Measurements from ENCODE around the gene NCKIPSD. TPM values are rescaled to one million over a fixed set of nuclear protein-coding genes. Genes with fewer than 3 reads are reported as not detected.

The NCKIPSD gene
- total RNA-seq, 1 experiment from 2014 or later: 36.9 TPM

GRCh38 chr3:48680811-48681540, 4.7 kb downstream of the NCKIPSD start:
- intact Hi-C loops (cut with micrococcal nuclease): no loop called here
- H3K9me2 ChIP-seq (ENCODE audit: insufficient read depth): no peaks in the 10 kb centered on the region
- H2AFZ ChIP-seq (ENCODE audit: low read depth, low read length, poor library complexity, severe bottlenecking): no peak overlapping the region
- no peak overlapping the region for H3K9ac ChIP-seq (ENCODE audit: low read length)
- H3K79me2 ChIP-seq (ENCODE audit: insufficient read depth, low read length): peaks cover 31% of the 10 kb centered on the region
- no peak for TF ChIP-seq CBX3 (IDR thresholded peaks at IDR 0.05; ENCODE audit: low read depth)
- no peak for TF ChIP-seq SIN3A (IDR thresholded peaks at IDR 0.05; ENCODE audit: low read depth)
- no peak for TF ChIP-seq EZH2phosphoT487 (IDR thresholded peaks at IDR 0.05; ENCODE audit: borderline replicate concordance)
- no peak for TF ChIP-seq EZH2 (IDR thresholded peaks at IDR 0.05)
- TF ChIP-seq MAX (IDR thresholded peaks at IDR 0.05): no peak
- TF ChIP-seq, protein P1, sequence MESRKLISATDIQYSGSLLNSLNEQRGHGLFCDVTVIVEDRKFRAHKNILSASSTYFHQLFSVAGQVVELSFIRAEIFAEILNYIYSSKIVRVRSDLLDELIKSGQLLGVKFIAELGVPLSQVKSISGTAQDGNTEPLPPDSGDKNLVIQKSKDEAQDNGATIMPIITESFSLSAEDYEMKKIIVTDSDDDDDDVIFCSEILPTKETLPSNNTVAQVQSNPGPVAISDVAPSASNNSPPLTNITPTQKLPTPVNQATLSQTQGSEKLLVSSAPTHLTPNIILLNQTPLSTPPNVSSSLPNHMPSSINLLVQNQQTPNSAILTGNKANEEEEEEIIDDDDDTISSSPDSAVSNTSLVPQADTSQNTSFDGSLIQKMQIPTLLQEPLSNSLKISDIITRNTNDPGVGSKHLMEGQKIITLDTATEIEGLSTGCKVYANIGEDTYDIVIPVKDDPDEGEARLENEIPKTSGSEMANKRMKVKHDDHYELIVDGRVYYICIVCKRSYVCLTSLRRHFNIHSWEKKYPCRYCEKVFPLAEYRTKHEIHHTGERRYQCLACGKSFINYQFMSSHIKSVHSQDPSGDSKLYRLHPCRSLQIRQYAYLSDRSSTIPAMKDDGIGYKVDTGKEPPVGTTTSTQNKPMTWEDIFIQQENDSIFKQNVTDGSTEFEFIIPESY (IDR thresholded peaks at IDR 0.05; ENCODE audit: extremely low read depth, insufficient replicate concordance, low read length): no peak
- TF ChIP-seq, protein P2, sequence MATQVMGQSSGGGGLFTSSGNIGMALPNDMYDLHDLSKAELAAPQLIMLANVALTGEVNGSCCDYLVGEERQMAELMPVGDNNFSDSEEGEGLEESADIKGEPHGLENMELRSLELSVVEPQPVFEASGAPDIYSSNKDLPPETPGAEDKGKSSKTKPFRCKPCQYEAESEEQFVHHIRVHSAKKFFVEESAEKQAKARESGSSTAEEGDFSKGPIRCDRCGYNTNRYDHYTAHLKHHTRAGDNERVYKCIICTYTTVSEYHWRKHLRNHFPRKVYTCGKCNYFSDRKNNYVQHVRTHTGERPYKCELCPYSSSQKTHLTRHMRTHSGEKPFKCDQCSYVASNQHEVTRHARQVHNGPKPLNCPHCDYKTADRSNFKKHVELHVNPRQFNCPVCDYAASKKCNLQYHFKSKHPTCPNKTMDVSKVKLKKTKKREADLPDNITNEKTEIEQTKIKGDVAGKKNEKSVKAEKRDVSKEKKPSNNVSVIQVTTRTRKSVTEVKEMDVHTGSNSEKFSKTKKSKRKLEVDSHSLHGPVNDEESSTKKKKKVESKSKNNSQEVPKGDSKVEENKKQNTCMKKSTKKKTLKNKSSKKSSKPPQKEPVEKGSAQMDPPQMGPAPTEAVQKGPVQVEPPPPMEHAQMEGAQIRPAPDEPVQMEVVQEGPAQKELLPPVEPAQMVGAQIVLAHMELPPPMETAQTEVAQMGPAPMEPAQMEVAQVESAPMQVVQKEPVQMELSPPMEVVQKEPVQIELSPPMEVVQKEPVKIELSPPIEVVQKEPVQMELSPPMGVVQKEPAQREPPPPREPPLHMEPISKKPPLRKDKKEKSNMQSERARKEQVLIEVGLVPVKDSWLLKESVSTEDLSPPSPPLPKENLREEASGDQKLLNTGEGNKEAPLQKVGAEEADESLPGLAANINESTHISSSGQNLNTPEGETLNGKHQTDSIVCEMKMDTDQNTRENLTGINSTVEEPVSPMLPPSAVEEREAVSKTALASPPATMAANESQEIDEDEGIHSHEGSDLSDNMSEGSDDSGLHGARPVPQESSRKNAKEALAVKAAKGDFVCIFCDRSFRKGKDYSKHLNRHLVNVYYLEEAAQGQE (IDR thresholded peaks at IDR 0.05; ENCODE audit: low read depth): no peak
- no peak for TF ChIP-seq POLR2A (IDR thresholded peaks at IDR 0.05; ENCODE audit: borderline replicate concordance, extremely low read depth, insufficient read depth, insufficient read length)
- TF ChIP-seq POLR2AphosphoS5 (IDR thresholded peaks at IDR 0.05; ENCODE audit: low read depth, low read length): no peak
- no peak for TF ChIP-seq SRF (IDR thresholded peaks at IDR 0.05; ENCODE audit: low read depth)
- TF ChIP-seq ZNF274 (IDR thresholded peaks at IDR 0.05; ENCODE audit: low read depth, low read length): no peak
- no peak for TF ChIP-seq CTCF (IDR thresholded peaks at IDR 0.05 in 2 of 3, conservative IDR thresholded peaks at IDR 0.05 in 1 of 3; ENCODE audit: borderline replicate concordance in 1 of 3, insufficient read depth in 1 of 3, low read depth in 2 of 3, low read length in 2 of 3)
- H3K4me1 ChIP-seq (ENCODE audit: control insufficient read depth in 1 of 2, insufficient read depth in 2 of 2, low read length in 2 of 2): peaks cover 13 to 29% of the 10 kb centered on the region in 2 experiments
- H3K36me3 ChIP-seq (ENCODE audit: control insufficient read depth in 1 of 2, insufficient read depth in 2 of 2, low read length in 2 of 2): peaks cover 30 to 40% of the 10 kb centered on the region in 2 experiments
- BruUV-seq (replicated peaks): no TSS peak
- H3K27ac ChIP-seq (ENCODE audit: low read depth, low read length): no peak overlapping the region
- POLR2A ChIA-PET: no interaction called here
- ATAC-seq (no peak), DNase-seq (ENCODE audit: low read depth, low spot score) (no peak)
- no peaks in the 10 kb centered on the region for H3K27me3 ChIP-seq (ENCODE audit: insufficient read depth, low read length)
- no peaks in the 10 kb centered on the region for H3K9me3 ChIP-seq (ENCODE audit: control insufficient read depth in 1 of 2, insufficient read depth in 1 of 2, low read depth in 1 of 2, low read length in 2 of 2)
- CTCF ChIA-PET: no interaction called here
- RAD21 ChIA-PET (ENCODE audit: low non-redundant PET in 1 of 2, low total read pairs in 2 of 2, uncharacterized antibody in 2 of 2, unreplicated experiment in 2 of 2): no interaction called here
- no peak overlapping the region for H3K4me2 ChIP-seq (ENCODE audit: low read length)
- no peaks in the 10 kb centered on the region for H4K20me1 ChIP-seq (ENCODE audit: insufficient read depth)
- H3K4me3 ChIP-seq (replicated peaks in 1 of 2; ENCODE audit: low read depth in 1 of 2, low read length in 2 of 2): no peak overlapping the region
